GM12873 (cell line): ENCODE results near the gene FCHSD1.

Experiments
- CTCF ChIP-seq: IDR thresholded peaks from 2 replicates; pipeline ENCODE4 v1.5.1; 2012; ENCODE audit warnings: low read depth, mild to moderate bottlenecking, moderate library complexity, low read length, control low read depth; ENCODE audit not compliant: insufficient read depth; ENCODE audit errors: missing control alignments

Gene FCHSD1

GRCh38 chr5:141598391-141599345 lies 52.5 kb downstream of the FCHSD1 start:
- TF ChIP-seq CTCF = no peak

GRCh38 chr5:141597814-141598213 lies 53.4 kb downstream of the FCHSD1 start:
- no peak for TF ChIP-seq CTCF

- TF ChIP-seq CTCF = no peak
Observed at GRCh38 chr5:141597394-141597793, 53.8 kb downstream of the FCHSD1 start.

- TF ChIP-seq CTCF = no peak
Observed at GRCh38 chr5:141596867-141597266, 54.4 kb downstream of the FCHSD1 start.

- TF ChIP-seq CTCF = no peak
Observed at GRCh38 chr5:141590127-141590526, 61.1 kb downstream of the FCHSD1 start.
